ENCODE measurements around the gene SRP9.

DNA sequence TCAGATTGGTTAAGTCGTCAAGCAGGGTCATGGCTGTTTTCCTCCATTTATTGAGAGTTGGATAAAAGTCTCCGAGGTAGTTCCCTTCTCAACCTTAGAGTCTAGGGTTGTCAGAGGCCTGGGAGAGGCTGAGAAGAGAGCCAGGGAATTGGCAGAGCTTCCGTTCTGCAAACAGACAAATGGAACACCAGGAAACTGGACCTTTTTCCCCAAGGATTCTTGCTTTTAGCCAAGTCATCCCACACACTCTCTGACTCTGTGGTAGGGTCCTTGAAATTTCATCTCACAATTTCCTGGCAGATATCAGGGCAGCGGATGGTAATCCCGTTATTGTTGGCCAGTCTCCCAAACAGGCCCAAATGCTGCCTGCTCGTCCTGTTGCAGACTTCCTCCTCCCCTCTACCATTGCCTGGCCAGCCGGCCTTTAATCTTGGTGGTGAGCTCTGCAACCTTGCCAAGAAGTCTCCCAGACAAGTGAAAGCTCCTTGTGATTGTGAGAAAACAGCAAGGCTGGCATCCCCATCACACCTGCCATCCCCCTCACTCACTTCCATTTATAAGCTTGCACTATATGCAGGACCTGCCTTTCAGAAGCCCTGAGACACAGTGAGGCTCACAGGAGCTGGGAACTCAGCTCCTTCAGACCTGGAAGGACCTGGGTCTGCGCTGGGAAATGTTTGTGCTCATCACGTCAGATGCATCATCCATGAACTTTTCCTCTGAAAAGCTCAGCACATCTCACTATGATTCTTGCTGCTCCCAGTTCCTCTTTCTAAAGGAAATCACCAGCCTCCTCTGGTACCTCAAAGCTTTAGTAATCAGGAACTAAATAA, 13.7 kb upstream of the SRP9 start:
- no peak for TF ChIP-seq POLR2A (IDR thresholded peaks at IDR 0.05)
- TF ChIP-seq, protein P1, sequence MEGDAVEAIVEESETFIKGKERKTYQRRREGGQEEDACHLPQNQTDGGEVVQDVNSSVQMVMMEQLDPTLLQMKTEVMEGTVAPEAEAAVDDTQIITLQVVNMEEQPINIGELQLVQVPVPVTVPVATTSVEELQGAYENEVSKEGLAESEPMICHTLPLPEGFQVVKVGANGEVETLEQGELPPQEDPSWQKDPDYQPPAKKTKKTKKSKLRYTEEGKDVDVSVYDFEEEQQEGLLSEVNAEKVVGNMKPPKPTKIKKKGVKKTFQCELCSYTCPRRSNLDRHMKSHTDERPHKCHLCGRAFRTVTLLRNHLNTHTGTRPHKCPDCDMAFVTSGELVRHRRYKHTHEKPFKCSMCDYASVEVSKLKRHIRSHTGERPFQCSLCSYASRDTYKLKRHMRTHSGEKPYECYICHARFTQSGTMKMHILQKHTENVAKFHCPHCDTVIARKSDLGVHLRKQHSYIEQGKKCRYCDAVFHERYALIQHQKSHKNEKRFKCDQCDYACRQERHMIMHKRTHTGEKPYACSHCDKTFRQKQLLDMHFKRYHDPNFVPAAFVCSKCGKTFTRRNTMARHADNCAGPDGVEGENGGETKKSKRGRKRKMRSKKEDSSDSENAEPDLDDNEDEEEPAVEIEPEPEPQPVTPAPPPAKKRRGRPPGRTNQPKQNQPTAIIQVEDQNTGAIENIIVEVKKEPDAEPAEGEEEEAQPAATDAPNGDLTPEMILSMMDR (IDR thresholded peaks at IDR 0.05) = no peak
